ENCODE data around the gene KLHDC10.
"Not testable (repeated sequence)": the region's sequence is repeated elsewhere in the genome, so short reads cannot be mapped to it uniquely, and the experiment has no call there.

KLHDC10 gene

GRCh38 chr7:130162196-130162595 lies 91.9 kb downstream of the KLHDC10 start:
- no peak for DNase-seq

GRCh38 chr7:130174237-130174959 lies 104.1 kb downstream of the KLHDC10 start:
- DNase-seq = no peak

- no peak for DNase-seq
Measured at GRCh38 chr7:130178251-130178650, 107.9 kb downstream of the KLHDC10 start.

GRCh38 chr7:130179631-130180030 lies 109.3 kb downstream of the KLHDC10 start:
- DNase-seq = no peak

GRCh38 chr7:130180571-130181262 lies 110.4 kb downstream of the KLHDC10 start:
- no peak for DNase-seq

- no peak for DNase-seq
Measured at GRCh38 chr7:130181263-130181605, 110.9 kb downstream of the KLHDC10 start.

GRCh38 chr7:130182990-130183389 lies 112.7 kb downstream of the KLHDC10 start:
- no peak for DNase-seq

GRCh38 chr7:130184349-130184748 lies 114.0 kb downstream of the KLHDC10 start:
- DNase-seq = not testable (repeated sequence)

Data from DMS79 (cell line).